DOHH2 (cell line): ENCODE data around the gene DIP2C.

Experiments used
- H3F3A ChIP-seq: fragments of 200-600 bp; sonication (generic), shearing (Covaris generic); 2 replicates; pipeline ENCODE4 v1.6.0; 2016; ENCODE audit warnings: antibody characterized with exemption, mild to moderate bottlenecking; ENCODE audit not compliant: control insufficient read depth, insufficient read depth
- H3K27ac ChIP-seq: fragments of 200-600 bp; sonication (generic); 2 replicates; pipeline ENCODE4 v1.5.1; 2014; ENCODE audit warnings: low read depth, mild to moderate bottlenecking, low read length, moderate library complexity
- H3K27me3 ChIP-seq: fragments of 200-600 bp; sonication (generic); 2 replicates; pipeline ENCODE4 v1.6.1; 2014; ENCODE audit warnings: mild to moderate bottlenecking, low read length, mixed read lengths; ENCODE audit not compliant: control insufficient read depth
- H3K36me3 ChIP-seq: fragments of 200-600 bp; sonication (generic); 2 replicates; pipeline ENCODE4 v1.6.1; 2014; ENCODE audit warnings: mild to moderate bottlenecking, low read length, moderate library complexity, mixed read lengths; ENCODE audit not compliant: control insufficient read depth
- H3K4me1 ChIP-seq: fragments of 200-600 bp; sonication (generic); 2 replicates; pipeline ENCODE4 v1.6.1; 2014; ENCODE audit warnings: mild to moderate bottlenecking, low read length, mixed read lengths; ENCODE audit not compliant: control insufficient read depth
- H3K4me2 ChIP-seq: fragments of 200-600 bp; sonication (generic); 2 replicates; pipeline ENCODE4 v1.6.0; 2014; ENCODE audit warnings: mild to moderate bottlenecking, low read length, moderate library complexity
- H3K4me3 ChIP-seq: fragments of 200-600 bp; sonication (generic); 2 replicates; pipeline ENCODE4 v1.5.1; 2014; ENCODE audit warnings: mild to moderate bottlenecking, low read length, mixed read lengths
- H3K79me2 ChIP-seq: fragments of 200-600 bp; sonication (generic); 2 replicates; pipeline ENCODE4 v1.6.1; 2014; ENCODE audit warnings: mild to moderate bottlenecking, low read length, mixed read lengths; ENCODE audit not compliant: control insufficient read depth
- H3K9me2 ChIP-seq: fragments of 200-600 bp; sonication (generic); replicated peaks from 2 replicates; pipeline ENCODE4 v1.6.1; 2014; ENCODE audit warnings: mild to moderate bottlenecking, low read length, mixed read lengths; ENCODE audit not compliant: control insufficient read depth
- H3K9me3 ChIP-seq: fragments of 200-600 bp; sonication (generic); 2 replicates; pipeline ENCODE4 v1.6.1; 2014; ENCODE audit warnings: antibody characterized with exemption, low read length, mixed read lengths; ENCODE audit not compliant: control insufficient read depth, insufficient read depth
- H4K20me1 ChIP-seq: fragments of 200-600 bp; sonication (generic); 2 replicates; pipeline ENCODE4 v1.6.0; 2014; ENCODE audit warnings: low read depth, mild to moderate bottlenecking, antibody characterized with exemption, low read length, moderate library complexity; ENCODE audit not compliant: control insufficient read depth, insufficient read depth
- CTCF ChIP-seq: fragments of 200-600 bp; sonication (generic); IDR thresholded peaks from one replicate; pipeline ENCODE4 v1.5.1; 2014; ENCODE audit warnings: antibody characterized with exemption, mild to moderate bottlenecking, low read depth, low read length; ENCODE audit not compliant: poor library complexity, severe bottlenecking
- EZH2phosphoT487 ChIP-seq: fragments of 200-600 bp; sonication (generic); IDR thresholded peaks from 2 replicates; pipeline ENCODE4 v1.6.1; 2017; ENCODE audit warnings: borderline replicate concordance, mild to moderate bottlenecking, antibody characterized with exemption, low read length, moderate library complexity, mixed read lengths

The DIP2C gene

DNA sequence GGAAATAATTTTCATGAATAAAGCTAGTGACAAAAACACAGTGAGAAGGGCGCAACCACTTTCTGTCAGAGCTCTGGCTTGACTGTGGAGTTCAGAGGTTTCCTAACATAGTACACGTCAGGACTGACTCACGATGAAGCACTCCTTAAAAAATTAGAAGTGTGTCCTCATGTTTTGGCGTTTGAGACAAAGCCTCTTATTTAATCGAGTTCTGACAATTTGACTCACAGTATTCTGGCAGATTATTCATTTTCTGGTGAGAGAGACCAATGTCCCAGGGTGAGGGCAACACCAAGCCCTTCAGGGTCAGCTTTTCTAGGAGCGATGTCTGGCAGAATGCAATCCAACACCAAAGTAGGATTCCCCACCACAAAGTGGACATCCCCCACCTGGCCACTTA is 108.7 kb downstream of the DIP2C start:
- Histone ChIP-seq H3K9me3 (peaks cover 18% of the 10 kb centered on the region; the same call in 1 of the 2 replicates), H3K79me2 (no peaks in the 10 kb centered on the region), H3K9me2 (no peaks in the 10 kb centered on the region), H3K27ac (no peak overlapping the region), H3K4me2 (no peak overlapping the region), H3K4me1 (no peaks in the 10 kb centered on the region), H3K36me3 (no peaks in the 10 kb centered on the region), H3K4me3 (no peak overlapping the region), H3F3A (0 out of 2 replicates have a peak, but pooled peaks cover 9% of the 10 kb centered on the region), H4K20me1 (no peaks in the 10 kb centered on the region), H3K27me3 (no peaks in the 10 kb centered on the region)
- TF ChIP-seq EZH2phosphoT487 (no peak), CTCF (no peak)

DNA sequence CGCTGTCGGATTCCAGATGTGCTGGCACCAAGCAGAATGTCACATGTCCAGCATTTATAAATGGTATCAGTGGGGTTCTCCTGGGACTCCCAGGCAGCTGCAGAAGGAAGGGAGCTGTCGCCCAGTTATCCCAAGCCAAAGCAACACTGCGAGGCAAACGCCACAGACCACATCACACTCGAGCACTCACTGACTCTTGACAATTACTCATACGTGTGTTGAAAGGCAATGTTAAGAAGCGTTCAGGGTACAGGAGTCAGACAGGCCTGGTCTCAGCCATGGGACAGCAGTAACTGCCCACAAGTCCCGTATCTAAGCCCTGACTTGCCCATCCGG is 113.4 kb downstream of the DIP2C start:
- TF ChIP-seq EZH2phosphoT487 = no peak
- TF ChIP-seq CTCF = no peak
- Histone ChIP-seq H4K20me1 (no peaks in the 10 kb centered on the region), H3K27me3 (no peaks in the 10 kb centered on the region), H3K9me3 (peaks cover 18% of the 10 kb centered on the region; the same call in 1 of the 2 replicates), H3K9me2 (no peaks in the 10 kb centered on the region), H3F3A (0 out of 2 replicates have a peak, but pooled peaks cover 9% of the 10 kb centered on the region), H3K4me2 (no peak overlapping the region), H3K4me1 (peaks cover 6% of the 10 kb centered on the region), H3K36me3 (no peaks in the 10 kb centered on the region), H3K79me2 (no peaks in the 10 kb centered on the region), H3K27ac (no peak overlapping the region), H3K4me3 (no peak overlapping the region)

GRCh38 chr10:575402-576129 is 113.9 kb downstream of the DIP2C start:
- no peaks in the 10 kb centered on the region for H3K27me3 ChIP-seq

More at GRCh38 chr10:575402-576129, 113.9 kb downstream of the DIP2C start:
- H4K20me1 ChIP-seq = no peaks in the 10 kb centered on the region
- H3K4me3 ChIP-seq = no peak overlapping the region
- no peaks in the 10 kb centered on the region for H3K36me3 ChIP-seq
- no peaks in the 10 kb centered on the region for H3K9me2 ChIP-seq
- H3F3A ChIP-seq = 0 out of 2 replicates have a peak, but pooled peaks cover 9% of the 10 kb centered on the region
- no peak overlapping the region for H3K4me2 ChIP-seq
- TF ChIP-seq EZH2phosphoT487 (no peak), CTCF (no peak)
- no peaks in the 10 kb centered on the region for H3K79me2 ChIP-seq
- H3K4me1 ChIP-seq = peaks cover 8% of the 10 kb centered on the region
- H3K27ac ChIP-seq = no peak overlapping the region
- H3K9me3 ChIP-seq = peaks cover 18% of the 10 kb centered on the region; the same call in 1 of the 2 replicates
